Activated CD8-positive, alpha-beta memory T cell treated with anti-CD3 and anti-CD28 coated beads, Interleukin-2, amount 50 U/mL, for 24 hours (primary cell): ENCODE measurements around the gene CACNA2D2.

Experiments used
- DNase-seq: peaks from one replicate; pipeline ENCODE4 v3.0.0-alpha.2; 2020; ENCODE audit errors: extremely low read depth

Gene CACNA2D2

GRCh38 chr3:50428007-50428633, 75.3 kb downstream of the CACNA2D2 start:
- DNase-seq, result no peak

GRCh38 chr3:50427217-50427616, 76.2 kb downstream of the CACNA2D2 start:
- no peak for DNase-seq

- no peak for DNase-seq
Measured at GRCh38 chr3:50425911-50426310, 77.5 kb downstream of the CACNA2D2 start.

- DNase-seq, result no peak
Measured at GRCh38 chr3:50423543-50423942, 79.9 kb downstream of the CACNA2D2 start.

- no peak for DNase-seq
Measured at GRCh38 chr3:50422153-50422552, 81.3 kb downstream of the CACNA2D2 start.

- DNase-seq, result no peak
Measured at GRCh38 chr3:50419595-50420370, 83.7 kb downstream of the CACNA2D2 start.

GRCh38 chr3:50418850-50419249, 84.6 kb downstream of the CACNA2D2 start:
- no peak for DNase-seq

- no peak for DNase-seq
Measured at GRCh38 chr3:50417637-50418033, 85.8 kb downstream of the CACNA2D2 start.

GRCh38 chr3:50416736-50417636, 86.4 kb downstream of the CACNA2D2 start:
- no peak for DNase-seq

GRCh38 chr3:50415816-50416215, 87.6 kb downstream of the CACNA2D2 start:
- no peak for DNase-seq

GRCh38 chr3:50415061-50415460, 88.4 kb downstream of the CACNA2D2 start:
- no peak for DNase-seq

GRCh38 chr3:50414616-50415015, 88.8 kb downstream of the CACNA2D2 start:
- DNase-seq, result no peak

- no peak for DNase-seq
Measured at GRCh38 chr3:50412231-50412754, 91.1 kb downstream of the CACNA2D2 start.

GRCh38 chr3:50411229-50411628, 92.2 kb downstream of the CACNA2D2 start:
- DNase-seq, result no peak

GRCh38 chr3:50410608-50411139, 92.8 kb downstream of the CACNA2D2 start:
- DNase-seq, result no peak

GRCh38 chr3:50410185-50410584, 93.2 kb downstream of the CACNA2D2 start:
- no peak for DNase-seq

- DNase-seq, result no peak
Measured at GRCh38 chr3:50408443-50408944, 94.9 kb downstream of the CACNA2D2 start.

- DNase-seq, result no peak
Measured at GRCh38 chr3:50406487-50406886, 96.9 kb downstream of the CACNA2D2 start.

GRCh38 chr3:50405249-50405648, 98.2 kb downstream of the CACNA2D2 start:
- DNase-seq, result no peak

- no peak for DNase-seq
Measured at GRCh38 chr3:50401978-50402595, 101.3 kb downstream of the CACNA2D2 start.

- no peak for DNase-seq
Measured at GRCh38 chr3:50396502-50396901, 106.9 kb downstream of the CACNA2D2 start.
